ENCODE results near the gene CD52.

The CD52 gene

GRCh38 chr1:26317612-26318337, at the start of gene CD52:
Gene CD52, plus strand, starts transcription at chr1:26317958. Its CDS starts 60 bp downstream, at chr1:26318018.
- DNase-seq, result no peak

GRCh38 chr1:26268290-26269197, 49.2 kb upstream of the CD52 start:
- DNase-seq, result no peak

- no peak for DNase-seq
These were observed 48.6 kb upstream of the CD52 start for GRCh38 chr1:26269198-26269550.

- DNase-seq, result no peak
These were observed 42.8 kb upstream of the CD52 start for GRCh38 chr1:26274801-26275425.

GRCh38 chr1:26275580-26276431, 42.0 kb upstream of the CD52 start:
- peak; percentile 86 for DNase-seq

- DNase-seq, result no peak
These were observed 41.3 kb upstream of the CD52 start for GRCh38 chr1:26276432-26276838.

GRCh38 chr1:26277261-26277661, 40.5 kb upstream of the CD52 start:
- no peak for DNase-seq

- no peak for DNase-seq
These were observed 40.0 kb upstream of the CD52 start for GRCh38 chr1:26277719-26278118.

GRCh38 chr1:26278303-26278702, 39.5 kb upstream of the CD52 start:
- no peak for DNase-seq

GRCh38 chr1:26278724-26279455, 38.9 kb upstream of the CD52 start:
- DNase-seq, result no peak

- peak; percentile 90 for DNase-seq
These were observed 38.1 kb upstream of the CD52 start, which contains the start of gene SH3BGRL3 for GRCh38 chr1:26279456-26280332. Gene SH3BGRL3, plus strand, starts transcription at chr1:26280086. Its CDS starts 70 bp downstream, at chr1:26280156.

GRCh38 chr1:26280333-26281042, 37.3 kb upstream of the CD52 start:
- DNase-seq, result no peak

- no peak for DNase-seq
These were observed 36.4 kb upstream of the CD52 start for GRCh38 chr1:26281091-26281958.

- DNase-seq, result peak; percentile 74
These were observed 35.8 kb upstream of the CD52 start for GRCh38 chr1:26281971-26282370.

GRCh38 chr1:26282401-26282918, 35.3 kb upstream of the CD52 start:
- DNase-seq, result no peak

GRCh38 chr1:26283279-26283853, 34.4 kb upstream of the CD52 start:
- no peak for DNase-seq

GRCh38 chr1:26283871-26284596, 33.7 kb upstream of the CD52 start:
- no peak for DNase-seq

Measured in right forelimb (tissue), 1 donor.